Measurements from ENCODE around the gene MEP1B. TPM values are rescaled to one million over a fixed set of nuclear protein-coding genes. Genes with fewer than 3 reads are reported as not detected.
"Not testable (repeated sequence)": the region's sequence is repeated elsewhere in the genome, so short reads cannot be mapped to it uniquely, and the experiment has no call there.

Gene MEP1B
- total RNA-seq, 3 donors from 2014 or later (not counting 1 experiment from before 2014, with no cell fraction given) = not detected

DNA sequence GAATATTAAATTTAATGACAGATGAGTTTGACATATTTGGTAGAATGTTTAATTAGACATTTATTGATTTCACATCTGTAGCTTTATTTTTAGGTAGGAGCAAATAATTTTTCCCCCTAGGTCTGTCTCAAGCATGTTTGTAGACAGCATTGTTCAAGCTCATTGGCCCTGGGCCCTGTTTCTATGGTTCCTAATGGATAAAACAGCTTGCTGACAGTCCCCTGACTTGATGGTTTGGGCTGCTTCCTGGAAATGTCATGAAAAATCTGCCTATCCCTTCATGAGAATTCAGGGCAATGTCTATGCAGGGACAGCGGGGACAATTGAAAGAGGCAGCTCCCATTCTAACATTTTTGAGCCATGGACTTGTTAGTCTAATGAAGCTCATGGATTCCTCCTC, 14.6 kb upstream of the MEP1B start:
- WGBS (ENCODE audit: insufficient coverage) = 93% methylated on average over 1 of the region's 1 CpG
- Histone ChIP-seq H3K4me3 (ENCODE audit: low read length) (no peak overlapping the region), H3K9me3 (ENCODE audit: control insufficient read depth, insufficient read depth, low read length) (no peaks in the 10 kb centered on the region), H3K36me3 (ENCODE audit: control insufficient read depth, insufficient read depth, low read length) (no peaks in the 10 kb centered on the region), H3K27ac (ENCODE audit: low read length) (no peak overlapping the region), H3K27me3 (ENCODE audit: control insufficient read depth, insufficient read depth, low read length) (no peaks in the 10 kb centered on the region), H3K4me1 (ENCODE audit: control insufficient read depth, insufficient read depth, low read length) (no peaks in the 10 kb centered on the region)
- H3K9me3 Mint-ChIP-seq = peaks cover 0 to 2% of the 10 kb centered on the region in 2 donors
- H3K4me1 Mint-ChIP-seq = no peaks in the 10 kb centered on the region
- TF ChIP-seq, protein P1, sequence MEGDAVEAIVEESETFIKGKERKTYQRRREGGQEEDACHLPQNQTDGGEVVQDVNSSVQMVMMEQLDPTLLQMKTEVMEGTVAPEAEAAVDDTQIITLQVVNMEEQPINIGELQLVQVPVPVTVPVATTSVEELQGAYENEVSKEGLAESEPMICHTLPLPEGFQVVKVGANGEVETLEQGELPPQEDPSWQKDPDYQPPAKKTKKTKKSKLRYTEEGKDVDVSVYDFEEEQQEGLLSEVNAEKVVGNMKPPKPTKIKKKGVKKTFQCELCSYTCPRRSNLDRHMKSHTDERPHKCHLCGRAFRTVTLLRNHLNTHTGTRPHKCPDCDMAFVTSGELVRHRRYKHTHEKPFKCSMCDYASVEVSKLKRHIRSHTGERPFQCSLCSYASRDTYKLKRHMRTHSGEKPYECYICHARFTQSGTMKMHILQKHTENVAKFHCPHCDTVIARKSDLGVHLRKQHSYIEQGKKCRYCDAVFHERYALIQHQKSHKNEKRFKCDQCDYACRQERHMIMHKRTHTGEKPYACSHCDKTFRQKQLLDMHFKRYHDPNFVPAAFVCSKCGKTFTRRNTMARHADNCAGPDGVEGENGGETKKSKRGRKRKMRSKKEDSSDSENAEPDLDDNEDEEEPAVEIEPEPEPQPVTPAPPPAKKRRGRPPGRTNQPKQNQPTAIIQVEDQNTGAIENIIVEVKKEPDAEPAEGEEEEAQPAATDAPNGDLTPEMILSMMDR (IDR thresholded peaks at IDR 0.05) = no peak
- H3K27me3 Mint-ChIP-seq (ENCODE audit: low read depth in 2 of 2) = peaks cover 0 to 3% of the 10 kb centered on the region in 2 donors
- DNase-seq (no peak), ATAC-seq (no peak)
- H3K27ac Mint-ChIP-seq = no peak overlapping the region
- H3K4me3 Mint-ChIP-seq = no peak overlapping the region
- no peaks in the 10 kb centered on the region for H3K36me3 Mint-ChIP-seq
- intact Hi-C loops (cut with micrococcal nuclease) = no loop called here

DNA sequence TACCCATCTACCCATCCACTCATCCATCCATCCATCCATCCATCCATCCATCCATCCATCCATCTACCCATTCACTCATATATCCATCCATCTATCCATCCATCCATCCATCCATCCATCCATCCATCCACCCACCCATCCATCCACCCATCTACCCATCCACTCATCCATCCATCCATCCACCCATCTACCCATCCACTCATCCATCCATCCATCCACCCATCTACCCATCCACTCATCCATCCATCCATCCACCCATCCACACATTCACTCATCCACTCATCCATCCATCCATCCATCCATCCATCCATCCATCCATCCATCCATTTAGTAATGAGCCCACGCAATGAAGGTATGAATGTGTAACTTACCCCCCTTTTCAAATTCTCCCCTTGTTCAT, 13.1 kb upstream of the MEP1B start:
- H3K27ac ChIP-seq (ENCODE audit: low read length); intact Hi-C loops (cut with micrococcal nuclease); H3K36me3 Mint-ChIP-seq; H3K27ac Mint-ChIP-seq; ATAC-seq; H3K9me3 Mint-ChIP-seq; H3K9me3 ChIP-seq (ENCODE audit: control insufficient read depth, insufficient read depth, low read length); H3K4me3 ChIP-seq (ENCODE audit: low read length); H3K27me3 ChIP-seq (ENCODE audit: control insufficient read depth, insufficient read depth, low read length); H3K36me3 ChIP-seq (ENCODE audit: control insufficient read depth, insufficient read depth, low read length); H3K4me1 ChIP-seq (ENCODE audit: control insufficient read depth, insufficient read depth, low read length); H3K27me3 Mint-ChIP-seq (ENCODE audit: low read depth in 2 of 2); DNase-seq; H3K4me1 Mint-ChIP-seq; H3K4me3 Mint-ChIP-seq: not testable (repeated sequence)
- no CpG with 5 or more reads among the region's 1 CpG for WGBS (ENCODE audit: insufficient coverage)

DNA sequence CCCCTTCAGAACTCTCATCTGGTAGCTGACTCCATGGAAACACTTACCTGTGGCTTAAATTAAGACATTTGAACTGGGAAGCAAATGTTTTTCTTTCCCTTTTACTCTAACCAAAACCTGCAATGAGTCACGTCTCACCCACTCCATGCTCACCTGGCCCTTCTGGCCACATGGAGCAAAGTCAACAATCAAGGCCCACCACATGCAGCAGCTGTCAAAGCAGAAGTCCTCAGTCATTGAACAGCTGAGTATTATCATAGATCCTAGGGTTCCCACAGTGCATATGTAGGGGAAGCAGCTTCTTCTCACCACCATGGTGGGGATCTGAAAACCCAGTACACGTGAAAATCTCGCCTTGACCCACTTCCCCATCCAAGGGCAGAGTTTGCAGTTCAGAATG, 12.3 kb upstream of the MEP1B start:
- Mint-ChIP-seq H3K27ac (no peak overlapping the region), H3K4me3 (no peak overlapping the region), H3K36me3 (no peaks in the 10 kb centered on the region), H3K9me3 (peaks cover 0 to 2% of the 10 kb centered on the region in 2 donors), H3K4me1 (no peaks in the 10 kb centered on the region), H3K27me3 (ENCODE audit: low read depth in 2 of 2) (peaks cover 0 to 7% of the 10 kb centered on the region in 2 donors)
- Histone ChIP-seq H3K4me1 (ENCODE audit: control insufficient read depth, insufficient read depth, low read length) (no peaks in the 10 kb centered on the region), H3K9me3 (ENCODE audit: control insufficient read depth, insufficient read depth, low read length) (no peaks in the 10 kb centered on the region), H3K4me3 (ENCODE audit: low read length) (no peak overlapping the region), H3K27ac (ENCODE audit: low read length) (no peak overlapping the region), H3K36me3 (ENCODE audit: control insufficient read depth, insufficient read depth, low read length) (no peaks in the 10 kb centered on the region), H3K27me3 (ENCODE audit: control insufficient read depth, insufficient read depth, low read length) (no peaks in the 10 kb centered on the region)
- DNase-seq = no peak
- 66% methylated on average over 3 of the region's 3 CpGs for WGBS (ENCODE audit: insufficient coverage)
- TF ChIP-seq, protein P1 (IDR thresholded peaks at IDR 0.05) = no peak
- intact Hi-C loops (cut with micrococcal nuclease) = no loop called here
- ATAC-seq = no peak

DNA sequence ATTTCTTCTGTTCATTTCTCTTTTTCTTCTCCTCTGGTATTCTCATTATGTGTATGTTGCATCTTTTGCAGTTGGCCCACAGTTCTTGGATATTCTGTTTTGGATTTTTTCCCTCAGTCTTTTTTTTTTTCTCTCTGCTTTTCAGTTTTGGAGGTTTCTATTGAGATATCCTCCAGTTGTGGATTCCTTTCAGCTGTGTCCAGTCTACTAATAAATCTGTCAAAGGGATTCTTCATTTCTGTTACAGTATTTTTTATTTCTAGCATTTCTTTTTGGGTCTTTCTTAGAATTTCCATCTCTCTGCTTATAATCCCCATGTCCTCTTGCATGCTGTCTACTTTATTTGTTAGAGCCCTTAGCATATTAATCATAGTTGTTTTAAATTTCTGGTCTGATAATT, 6.3 kb upstream of the MEP1B start:
- peaks cover 11 to 32% of the 10 kb centered on the region in 2 donors for H3K27me3 Mint-ChIP-seq (ENCODE audit: low read depth in 2 of 2)
- peaks cover 12% of the 10 kb centered on the region for H3K36me3 Mint-ChIP-seq
- ATAC-seq (no peak), DNase-seq (no peak)
- no peaks in the 10 kb centered on the region for H3K27me3 ChIP-seq (ENCODE audit: control insufficient read depth, insufficient read depth, low read length)
- H3K9me3 ChIP-seq (ENCODE audit: control insufficient read depth, insufficient read depth, low read length) = no peaks in the 10 kb centered on the region
- H3K27ac ChIP-seq (ENCODE audit: low read length) = no peak overlapping the region
- TF ChIP-seq, protein P1 (IDR thresholded peaks at IDR 0.05) = no peak
- intact Hi-C loops (cut with micrococcal nuclease) = no loop called here
- H3K4me1 Mint-ChIP-seq = no peaks in the 10 kb centered on the region
- H3K4me1 ChIP-seq (ENCODE audit: control insufficient read depth, insufficient read depth, low read length) = no peaks in the 10 kb centered on the region
- no peak overlapping the region for H3K4me3 ChIP-seq (ENCODE audit: low read length)
- no peaks in the 10 kb centered on the region for H3K36me3 ChIP-seq (ENCODE audit: control insufficient read depth, insufficient read depth, low read length)
- no peak overlapping the region for H3K27ac Mint-ChIP-seq
- no peak overlapping the region for H3K4me3 Mint-ChIP-seq
- peaks cover 0 to 4% of the 10 kb centered on the region in 2 donors for H3K9me3 Mint-ChIP-seq

Measured in natural killer cell (primary cell).